NCI-H1694 (cell line): Measurements from ENCODE around the gene ENTPD2.
A peak's percentile ranks its signal among the peaks of the same experiment; 100 is the strongest.
"Not testable (repeated sequence)": the region's sequence is repeated elsewhere in the genome, so short reads cannot be mapped to it uniquely, and the experiment has no call there.

Source experiments
- DNase-seq: peaks from one replicate; lab custom pipeline; 2025; lab: John Stamatoyannopoulos, UW

Gene ENTPD2

DNA sequence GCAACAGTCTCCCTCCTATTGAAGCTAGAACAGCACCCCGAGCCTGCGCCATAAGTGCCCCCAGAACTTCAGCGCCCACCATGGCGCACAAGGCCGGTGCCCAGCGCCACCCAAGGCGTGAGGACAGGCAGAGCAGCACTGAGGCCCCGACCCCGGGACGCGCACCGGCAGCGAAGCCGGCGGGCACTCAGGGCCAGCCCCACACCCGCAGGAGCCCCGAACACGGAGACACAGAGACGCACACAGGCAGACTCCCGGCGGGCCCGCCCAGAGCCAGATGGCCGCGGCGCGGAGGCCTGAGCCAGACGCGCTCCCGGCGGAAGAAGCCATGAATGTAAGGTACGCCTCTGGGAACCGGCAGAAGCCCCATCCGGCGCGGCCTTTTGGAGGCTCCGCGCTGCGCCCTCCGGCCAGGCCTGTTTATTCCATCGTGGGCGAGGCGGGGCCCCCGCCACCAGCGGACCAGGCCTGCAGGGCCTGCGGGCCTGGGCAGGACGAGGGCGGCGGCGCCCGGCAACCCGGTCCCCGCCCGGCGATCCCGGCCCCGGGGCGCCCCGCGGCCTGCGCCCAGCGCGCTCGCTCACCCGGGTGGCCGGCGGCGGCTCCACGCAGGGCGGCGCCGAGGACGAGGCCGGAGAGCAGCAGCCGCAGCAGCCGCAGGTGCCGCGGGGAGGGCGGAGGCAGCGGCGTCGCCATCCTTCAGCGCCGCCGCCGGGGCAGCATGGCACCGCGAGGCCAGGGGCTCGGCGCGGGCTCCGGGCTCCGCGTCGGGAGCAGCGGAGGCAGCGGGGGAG is 8.4 kb downstream of the ENTPD2 start:
- no peak for DNase-seq

DNA sequence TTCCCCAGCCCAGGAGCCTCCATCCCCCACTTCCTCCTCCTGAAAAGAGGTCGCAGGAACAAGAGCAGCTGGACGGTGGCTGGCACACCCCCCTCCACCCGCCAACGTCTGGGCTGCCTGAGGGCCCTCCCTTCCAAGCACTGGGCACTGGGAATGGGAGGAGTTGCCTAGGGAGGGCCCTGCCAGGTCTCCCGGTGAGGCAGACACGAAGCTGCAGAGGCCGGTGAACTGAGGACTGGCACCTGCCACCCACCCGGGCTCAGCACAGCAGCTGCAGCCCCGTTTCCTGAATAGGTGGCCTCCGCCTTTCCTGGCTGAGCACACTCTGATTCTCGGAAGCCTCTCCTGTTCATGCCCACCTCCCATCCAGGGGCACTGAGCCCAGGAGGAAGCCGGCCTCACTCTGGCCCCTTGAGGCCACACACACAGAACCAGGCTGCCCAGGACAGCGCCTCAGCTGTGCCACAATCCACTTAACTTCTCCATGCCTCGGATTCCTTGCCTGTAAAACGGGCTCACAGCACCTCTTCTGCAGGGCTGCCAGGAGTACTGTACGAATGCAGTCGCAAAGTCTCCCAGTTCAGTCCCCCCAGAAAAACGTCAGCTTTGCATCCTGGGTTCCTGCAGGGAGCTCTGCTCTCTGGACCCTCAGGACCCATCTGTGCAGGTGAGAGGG is 9.2 kb downstream of the ENTPD2 start:
- DNase-seq, result no peak

DNA sequence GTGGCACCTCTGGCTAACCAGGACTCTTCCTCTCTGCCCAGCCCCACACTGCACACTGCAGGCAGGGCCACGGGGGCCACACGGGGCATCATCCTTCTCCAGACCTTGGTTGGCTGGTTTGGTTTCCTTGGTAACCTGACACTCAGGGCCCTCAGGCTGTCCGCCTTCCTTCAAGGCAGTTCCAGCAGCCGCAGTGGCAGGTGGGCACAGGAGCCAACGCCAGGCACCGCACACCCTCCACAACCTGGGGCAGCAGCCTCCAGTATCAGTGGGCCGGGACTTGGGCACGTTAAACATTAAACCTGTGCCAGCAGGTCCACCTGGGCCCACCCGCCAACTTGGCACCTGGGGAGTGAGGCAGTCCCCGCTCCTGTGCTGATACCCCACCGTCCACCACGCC is 9.8 kb downstream of the ENTPD2 start:
- DNase-seq, result no peak

DNA sequence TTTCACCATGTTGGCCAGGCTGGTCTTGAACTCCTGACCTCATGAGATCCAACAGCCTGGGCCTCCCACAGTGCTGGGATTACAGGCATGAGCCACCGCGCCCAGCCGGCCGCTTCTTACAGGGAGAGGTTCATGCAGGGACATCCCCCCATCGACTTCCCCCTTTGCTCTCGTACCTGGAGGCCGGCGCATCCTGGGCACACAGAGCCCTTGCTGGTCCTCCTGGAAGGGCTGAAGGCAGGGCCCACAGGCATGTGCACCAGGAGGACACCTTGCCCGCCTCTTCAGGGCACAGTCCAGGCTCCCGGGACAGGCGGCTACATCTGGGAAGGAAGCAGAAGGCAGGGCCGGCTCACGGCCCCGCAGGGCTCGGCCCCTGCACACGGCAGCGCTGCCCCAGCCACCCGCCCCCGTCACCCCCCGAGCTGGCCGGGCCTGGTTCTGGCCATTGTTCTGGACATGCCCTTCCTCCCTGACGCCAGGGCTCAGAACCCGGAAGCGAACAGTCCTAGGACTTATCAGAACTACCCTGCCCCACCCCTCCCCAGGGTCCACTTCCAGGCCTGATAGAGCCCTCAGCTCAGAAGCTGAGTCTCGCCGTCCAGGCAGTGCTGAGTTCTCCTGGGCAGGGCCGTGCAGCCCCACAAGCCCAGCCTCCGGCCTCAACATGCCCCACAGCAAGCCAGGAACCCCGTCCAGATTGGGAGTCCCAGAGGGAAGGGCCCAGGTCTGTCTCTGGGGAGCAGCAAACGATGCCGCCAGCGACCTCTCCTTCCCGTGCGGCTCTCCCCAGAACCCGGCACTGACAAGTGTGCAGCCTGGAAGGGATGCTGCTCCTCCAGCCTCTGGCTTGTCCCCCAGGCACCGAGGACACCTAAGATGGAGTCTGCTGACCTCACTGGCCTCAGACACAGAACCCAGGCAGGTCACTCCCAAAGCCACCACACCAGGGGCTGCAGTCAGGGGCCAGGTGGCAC is 10.8 kb downstream of the ENTPD2 start:
- no peak for DNase-seq

DNA sequence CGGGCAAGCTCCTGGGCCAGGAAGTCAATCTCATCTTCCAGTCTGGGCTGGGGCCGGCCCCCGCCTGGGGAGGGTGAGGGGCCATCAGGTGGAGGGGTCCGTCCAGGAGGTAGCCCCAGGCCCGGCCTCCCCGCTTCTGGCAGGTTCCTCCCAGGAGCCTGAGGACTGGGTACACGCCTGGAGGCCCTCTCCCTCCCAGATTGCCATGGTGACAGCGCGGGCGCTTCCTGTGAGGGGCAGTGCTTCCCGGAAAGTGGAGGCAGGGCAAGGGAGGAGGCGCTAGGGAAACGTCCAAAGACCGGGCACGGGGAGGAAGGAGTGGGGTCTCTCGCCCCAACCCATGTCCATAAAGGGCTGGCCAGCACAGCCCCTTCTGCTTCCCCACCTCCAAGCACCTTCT is 12.7 kb downstream of the ENTPD2 start:
- no peak for DNase-seq

DNA sequence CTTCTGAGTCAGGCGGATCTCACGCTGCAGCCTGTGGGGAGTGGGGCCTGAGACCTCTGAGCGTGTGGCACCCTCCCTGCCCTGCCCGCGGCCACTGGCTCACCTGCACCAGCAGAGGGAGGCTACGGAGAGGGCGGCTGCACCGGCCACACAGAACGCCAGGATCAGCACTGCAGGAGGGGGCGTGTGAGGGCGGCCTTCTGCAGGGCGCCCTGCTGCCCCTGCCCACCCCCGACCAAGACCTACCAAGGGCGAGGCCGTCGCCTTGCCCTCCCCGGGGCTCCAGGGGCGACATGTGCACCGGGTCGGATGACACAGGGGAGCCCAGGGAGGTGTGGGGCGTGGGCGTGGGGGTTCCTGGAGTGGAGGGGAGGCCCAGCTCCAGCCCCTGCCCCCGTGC is 13.3 kb downstream of the ENTPD2 start:
- no peak for DNase-seq

DNA sequence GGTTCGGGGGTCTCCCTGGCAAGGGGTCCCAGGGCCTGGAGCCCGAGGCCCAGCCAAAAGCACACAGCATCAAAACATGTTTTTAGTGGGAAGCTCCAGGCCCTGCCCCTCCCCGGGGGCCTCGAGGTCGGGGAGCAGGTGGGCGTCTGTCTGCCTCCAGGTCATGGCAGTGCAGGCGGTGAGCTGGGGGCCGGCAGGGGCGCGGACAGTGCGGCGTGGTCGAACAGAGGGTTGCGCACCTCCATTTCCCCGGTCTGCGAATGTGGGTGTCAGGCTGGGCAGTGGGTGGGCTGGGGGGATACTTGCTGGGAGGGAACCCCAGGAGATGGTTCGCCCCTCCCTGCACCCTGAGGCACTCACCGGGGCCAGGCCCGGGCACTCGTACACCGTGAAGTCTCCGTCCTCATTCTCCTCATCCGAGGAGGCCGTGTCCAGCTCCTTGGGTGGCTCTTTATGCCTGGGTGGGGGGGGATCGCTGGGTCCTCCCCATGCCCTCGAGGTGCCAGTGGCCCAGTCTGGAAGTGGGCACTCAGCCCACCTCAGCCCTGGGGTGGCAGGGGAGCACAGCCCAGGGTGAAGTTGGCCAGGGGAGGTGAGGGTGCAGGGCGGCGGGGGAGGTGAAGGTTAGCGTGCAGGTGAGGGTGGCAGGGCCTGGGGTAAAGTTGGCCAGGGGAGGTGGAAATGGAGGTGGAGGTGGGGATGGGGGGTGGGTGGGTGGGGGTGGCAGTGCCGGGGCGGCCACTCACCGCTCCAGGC is 14.1 kb downstream of the ENTPD2 start:
- DNase-seq, result no peak

DNA sequence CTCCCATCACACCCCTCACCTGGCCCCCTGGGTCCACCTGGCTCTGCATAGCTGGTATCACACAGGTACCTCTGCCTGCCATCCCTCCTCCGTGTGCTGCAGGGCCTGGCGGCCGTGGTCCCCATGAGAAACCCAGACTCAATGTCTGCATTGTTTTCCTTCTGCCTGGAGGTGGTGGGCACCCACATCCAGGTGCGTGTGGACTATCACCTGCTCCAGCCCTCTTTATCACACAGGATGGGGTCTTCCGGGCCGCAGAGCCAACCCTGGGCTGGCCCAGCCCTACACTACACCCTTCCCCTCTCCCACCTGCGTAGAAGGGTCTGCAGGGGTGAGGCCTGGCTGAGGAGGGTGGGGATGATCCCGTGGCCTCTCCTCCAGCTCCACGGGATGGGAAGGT is 14.9 kb downstream of the ENTPD2 start:
- DNase-seq, result no peak

DNA sequence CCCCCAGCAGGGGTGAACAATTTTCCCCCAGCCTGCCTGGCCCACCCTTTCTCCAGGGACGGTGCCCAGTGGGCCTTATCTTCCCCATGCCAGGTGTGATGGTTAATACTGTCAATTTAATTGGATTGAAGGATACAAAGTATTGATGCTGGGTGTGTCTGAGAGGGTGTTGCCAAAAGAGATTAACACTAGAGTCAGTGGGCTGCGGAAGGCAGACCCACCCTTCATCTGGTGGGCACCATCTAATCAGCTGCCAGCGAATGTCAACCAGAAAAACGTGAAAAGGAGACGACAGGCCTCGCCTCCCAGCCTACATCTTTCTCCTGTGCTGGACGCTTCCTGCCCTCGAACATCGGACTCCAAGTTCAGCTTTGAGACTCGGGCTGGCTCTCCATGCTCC is 16.4 kb downstream of the ENTPD2 start:
- no peak for DNase-seq

DNA sequence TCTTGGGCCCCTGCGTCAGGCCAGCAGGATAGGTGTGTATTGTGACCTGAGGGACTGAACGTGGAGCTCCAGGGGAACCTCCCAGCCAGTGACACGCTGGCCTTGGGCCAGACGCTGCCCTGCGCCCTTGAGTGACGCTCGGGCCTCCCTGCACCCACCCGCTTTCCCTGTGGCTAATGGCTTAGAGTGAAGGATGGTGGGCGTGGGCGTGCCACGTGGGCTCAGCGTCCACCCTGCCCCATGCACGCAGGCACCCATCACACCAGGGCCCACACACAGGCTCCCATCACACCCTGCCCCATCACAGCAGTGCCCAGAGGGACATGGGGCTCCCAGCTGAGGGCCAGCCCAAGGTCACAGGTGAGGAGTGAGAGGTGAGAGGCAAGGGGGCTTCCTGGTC is 16.8 kb downstream of the ENTPD2 start:
- DNase-seq, result no peak

DNA sequence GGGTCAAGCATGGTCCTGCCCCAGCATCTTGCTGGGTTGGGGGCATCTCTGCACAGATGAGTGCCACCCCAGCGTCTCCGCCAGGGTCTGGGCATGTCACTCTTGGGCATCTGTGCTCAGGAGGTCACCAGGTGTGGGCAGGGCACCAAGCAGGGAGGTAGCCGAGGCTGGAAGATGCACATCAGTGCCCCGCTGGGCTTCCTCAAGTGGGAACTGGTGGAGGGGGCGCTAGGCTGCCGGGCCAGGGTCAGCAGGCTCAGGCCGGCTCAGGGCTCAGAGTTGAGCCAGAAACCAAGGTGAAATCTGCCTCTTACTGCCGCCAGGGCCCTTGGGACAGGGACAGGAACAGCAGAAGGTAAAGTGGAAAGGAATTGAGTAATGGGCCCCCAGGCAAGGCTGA is 17.9 kb downstream of the ENTPD2 start:
- DNase-seq, result no peak

DNA sequence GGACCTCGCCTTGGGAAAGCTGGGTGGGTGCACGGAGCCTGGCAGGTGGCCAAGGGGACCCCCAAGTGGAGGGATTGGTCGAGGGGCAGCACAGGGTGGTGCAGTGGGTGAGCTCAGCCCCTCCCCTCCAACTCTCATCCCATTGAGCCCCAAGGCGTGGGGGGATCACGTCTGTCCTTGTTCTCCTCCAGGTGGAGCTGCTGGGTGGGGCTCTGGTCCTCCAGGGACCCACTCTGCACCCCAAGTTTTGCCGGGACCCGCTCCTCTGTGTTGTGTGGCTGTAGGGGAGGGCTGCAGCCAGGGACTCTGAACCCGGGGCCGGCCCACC is 18.4 kb downstream of the ENTPD2 start:
- DNase-seq, result no peak

DNA sequence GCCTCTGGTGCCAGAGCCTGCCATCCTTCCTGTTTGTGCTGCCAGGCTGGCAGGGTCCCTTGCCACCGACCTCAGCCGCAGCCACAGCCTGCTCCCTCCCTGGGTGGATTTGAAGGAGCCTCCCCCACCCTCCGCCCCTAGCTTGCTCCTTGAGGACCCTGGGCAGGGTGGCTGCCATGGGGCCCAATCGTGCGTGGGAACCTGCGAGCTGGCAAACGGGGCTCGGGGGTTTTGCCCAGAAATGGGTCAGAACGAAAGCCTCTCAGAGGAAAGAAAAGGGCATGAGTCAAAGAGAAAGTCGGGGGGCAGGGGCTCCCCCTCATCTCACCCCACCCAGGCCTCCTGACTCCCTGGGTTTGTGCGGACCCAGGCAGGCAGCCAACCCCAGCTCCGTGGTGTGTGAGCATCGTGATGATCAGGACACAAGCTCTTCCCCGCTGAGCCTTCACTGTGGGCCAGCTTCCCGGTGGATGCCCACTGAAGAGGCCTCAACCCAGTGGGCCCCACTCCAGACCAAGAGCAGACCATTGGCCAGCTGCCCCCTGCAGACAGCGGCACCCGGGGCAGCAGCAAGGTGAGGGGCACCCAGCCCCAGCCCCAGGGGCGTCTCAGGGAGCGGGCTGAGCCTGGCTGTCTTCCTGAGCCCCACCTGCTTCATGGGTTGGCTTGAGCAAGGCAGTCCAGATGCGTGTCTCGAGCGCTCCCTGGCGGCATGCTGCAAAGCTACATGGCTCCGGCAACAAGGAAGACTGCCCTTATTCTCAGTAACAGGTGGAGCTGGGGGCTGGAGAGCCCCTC is 19.0 kb downstream of the ENTPD2 start:
- peak; percentile 68 for DNase-seq

DNA sequence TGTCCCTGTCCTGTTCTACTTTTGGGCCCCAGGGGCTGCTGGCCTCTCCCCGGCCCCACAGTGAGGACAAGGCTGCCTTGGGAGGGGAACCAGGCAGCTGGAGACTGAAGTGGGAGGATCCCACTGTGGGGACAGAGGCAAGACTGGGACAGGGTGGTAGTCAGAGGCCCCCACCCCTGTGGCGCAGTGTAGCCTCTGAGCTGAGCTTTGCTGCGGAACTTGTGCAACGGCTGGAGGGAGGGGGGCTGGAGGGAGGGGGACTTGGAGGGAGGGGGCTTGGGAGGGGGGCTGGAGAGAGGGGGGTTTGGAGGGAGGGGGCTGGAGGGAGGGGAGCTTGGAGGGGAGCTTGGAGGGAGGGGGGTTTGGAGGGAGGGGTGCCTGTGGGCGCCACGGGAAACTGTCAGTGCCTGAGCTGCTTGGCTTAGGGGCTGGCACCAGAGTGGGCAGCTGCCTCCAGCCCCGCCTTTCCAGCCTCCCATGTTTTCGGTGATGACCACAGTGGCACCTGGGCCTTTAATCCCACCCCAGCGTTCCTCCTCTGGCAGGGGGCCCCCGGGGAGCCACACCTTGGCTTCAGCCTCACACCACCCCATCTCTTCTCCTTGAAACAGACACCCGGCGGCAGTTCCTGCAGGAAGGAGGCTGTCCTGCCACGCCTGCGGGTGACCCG is 19.7 kb downstream of the ENTPD2 start:
- no peak for DNase-seq

DNA sequence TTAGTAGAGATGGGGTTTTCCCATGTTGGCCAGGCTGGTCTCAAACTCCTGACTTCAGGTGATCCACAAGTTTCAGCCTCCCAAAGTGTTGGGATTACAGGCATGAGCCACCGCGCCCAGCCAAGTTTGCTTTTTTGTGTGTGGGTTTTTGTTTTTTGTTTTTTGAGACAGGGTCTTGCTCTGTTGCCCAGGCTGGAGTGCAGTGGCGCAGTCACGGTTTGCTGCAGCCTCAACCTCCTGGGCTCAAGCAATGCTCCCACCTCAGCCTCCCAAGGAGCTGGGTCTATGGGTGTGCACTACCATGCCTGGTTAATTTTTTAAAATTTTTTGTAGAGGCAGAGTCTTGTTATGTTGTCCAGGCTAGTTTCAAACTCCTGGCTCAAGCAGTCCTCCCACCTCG is 20.4 kb downstream of the ENTPD2 start:
- DNase-seq, result not testable (repeated sequence)

DNA sequence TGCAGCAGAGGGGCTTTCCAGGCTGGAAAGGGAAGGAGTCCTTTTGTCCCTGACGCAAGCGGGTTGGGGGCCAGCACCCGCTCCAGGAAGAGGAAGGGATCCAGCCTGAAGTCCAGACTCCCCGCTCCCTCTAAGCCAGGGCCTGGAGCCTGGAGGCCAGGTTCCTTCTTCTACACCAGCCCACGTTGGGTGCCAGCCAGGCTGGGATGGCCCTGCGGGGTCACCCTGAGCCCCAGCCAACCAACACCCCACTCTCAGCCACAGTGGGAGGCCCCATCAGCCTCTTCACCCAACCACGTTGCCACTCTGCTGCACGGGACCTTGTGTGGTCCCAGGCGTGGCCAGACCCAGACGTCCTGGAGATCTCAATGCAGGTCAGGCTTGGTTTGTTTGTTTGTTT is 21.0 kb downstream of the ENTPD2 start:
- no peak for DNase-seq

DNA sequence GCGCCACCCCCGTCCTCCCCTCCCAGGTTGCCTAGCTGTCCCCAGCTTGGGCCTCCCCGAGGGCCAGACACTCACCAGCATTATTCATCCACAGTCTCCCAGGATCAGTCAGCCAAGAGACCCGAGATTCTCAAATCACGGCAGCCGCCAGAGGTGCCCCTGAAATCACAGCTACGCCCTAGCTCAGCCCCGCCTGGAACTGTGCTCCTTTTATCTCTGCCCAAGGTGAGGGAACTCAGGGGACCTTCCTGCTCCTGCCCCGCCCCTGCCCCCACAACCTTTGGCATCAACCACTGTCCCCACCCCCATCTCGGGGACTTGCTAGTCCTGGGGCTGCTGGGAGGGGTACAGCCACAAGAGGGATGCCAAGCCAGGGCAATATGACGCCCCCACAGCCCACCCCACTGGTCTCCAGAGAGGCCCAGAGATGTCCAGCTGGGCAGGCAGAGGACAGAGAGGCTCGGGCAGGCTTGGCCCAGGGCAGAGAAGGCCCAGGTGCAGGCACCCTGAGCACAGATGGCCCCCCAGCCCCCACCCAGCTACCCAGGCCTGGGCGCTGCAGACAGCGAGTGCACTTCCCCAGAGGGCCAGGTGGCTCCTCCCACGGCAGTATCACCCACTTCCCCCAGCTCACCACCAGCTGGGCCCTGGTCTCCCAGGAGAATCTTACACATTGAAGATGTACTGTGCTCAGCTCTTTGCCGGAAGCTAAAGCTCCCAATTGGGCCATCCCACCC is 21.8 kb downstream of the ENTPD2 start, which contains the start of gene FUT7:
Gene FUT7 (minus strand): TSS at position 185 of the 737 bp plus-strand sequence. CDS start 97 bp downstream, at position 88.
- DNase-seq, result no peak

DNA sequence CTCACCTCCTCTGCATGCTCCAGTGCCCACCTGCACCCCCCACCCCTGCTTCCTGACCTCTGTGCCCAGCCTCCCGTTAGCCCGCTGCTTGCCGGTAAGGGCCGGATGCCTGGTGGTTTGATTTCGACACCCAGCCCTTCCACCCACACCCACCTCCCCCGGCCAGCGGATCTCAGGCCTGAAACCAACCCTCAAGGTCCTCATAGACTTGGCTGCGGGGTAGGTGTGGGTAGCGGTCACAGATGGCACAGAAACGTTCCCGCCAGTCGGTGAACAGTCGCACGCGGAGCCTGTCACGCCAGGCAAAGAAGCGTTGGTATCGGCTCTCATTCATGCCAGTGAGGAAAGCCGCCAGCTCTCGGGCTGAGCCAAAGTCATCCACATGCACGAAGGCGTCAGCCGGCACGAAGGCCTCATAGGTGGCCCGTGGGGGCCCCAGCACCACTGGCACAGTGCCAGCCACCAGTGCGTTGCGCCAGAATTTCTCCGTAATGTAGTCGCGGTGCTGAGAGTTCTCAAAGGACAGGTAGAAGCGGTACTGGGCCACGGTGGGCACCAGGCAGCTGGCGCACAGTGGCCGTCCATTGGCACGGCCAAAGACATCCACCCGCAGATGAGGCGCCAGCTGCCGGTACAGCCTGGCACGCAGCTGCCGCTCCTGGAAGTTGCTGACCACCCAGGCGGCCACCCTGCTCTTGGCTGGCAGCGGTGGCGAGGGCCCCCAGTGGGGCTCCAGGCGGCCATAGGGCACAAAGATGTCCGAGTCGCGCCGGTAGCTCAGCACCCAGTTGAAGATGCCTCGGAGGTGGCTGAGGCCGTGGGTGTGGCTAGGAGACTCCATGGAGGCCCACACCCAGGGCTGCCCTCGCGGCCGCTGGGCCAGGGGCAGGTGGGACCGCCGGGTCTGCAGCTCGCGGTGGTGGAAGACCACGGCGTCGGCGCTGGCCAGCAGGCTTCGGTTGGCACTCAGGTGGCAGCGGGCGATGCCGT is 23.0 kb downstream of the ENTPD2 start:
- DNase-seq, result no peak
